OCI-LY1 (cell line): Measurements from ENCODE around the gene TUBA4A.
"Not testable (repeated sequence)": the region's sequence is repeated elsewhere in the genome, so short reads cannot be mapped to it uniquely, and the experiment has no call there.

ENCODE experiments used
- H2AFZ ChIP-seq: fragments of 200-600 bp; sonication (generic), shearing (Covaris generic); 2 replicates; pipeline ENCODE4 v1.6.0; 2014; ENCODE audit warnings: antibody characterized with exemption, mild to moderate bottlenecking, low read length
- H3F3A ChIP-seq: fragments of 200-600 bp; sonication (generic), shearing (Covaris generic); 2 replicates; pipeline ENCODE4 v1.6.0; 2014; ENCODE audit warnings: mild to moderate bottlenecking, antibody characterized with exemption, low read length, moderate library complexity; ENCODE audit not compliant: insufficient read depth
- H3K27ac ChIP-seq: fragments of 200-600 bp; sonication (generic); 2 replicates; pipeline ENCODE4 v1.5.1; 2014; ENCODE audit warnings: low read length, mixed run types, mild to moderate bottlenecking, low read depth; ENCODE audit not compliant: poor library complexity, severe bottlenecking
- H3K27me3 ChIP-seq: fragments of 200-600 bp; sonication (generic); 2 replicates; pipeline ENCODE4 v1.6.0; 2014; ENCODE audit warnings: antibody characterized with exemption, mild to moderate bottlenecking, low read length, moderate library complexity; ENCODE audit not compliant: insufficient read depth
- H3K36me3 ChIP-seq: fragments of 200-600 bp; sonication (generic); 2 replicates; pipeline ENCODE4 v1.6.1; 2014; ENCODE audit warnings: mild to moderate bottlenecking, antibody characterized with exemption, low read length, moderate library complexity, mixed read lengths; ENCODE audit not compliant: insufficient read depth
- H3K4me1 ChIP-seq: fragments of 200-600 bp; sonication (generic); 2 replicates; pipeline ENCODE4 v1.5.1; 2014; ENCODE audit warnings: mild to moderate bottlenecking, low read length, moderate library complexity; ENCODE audit not compliant: insufficient read depth, severe bottlenecking
- H3K4me2 ChIP-seq: fragments of 200-600 bp; sonication (generic), shearing (Covaris generic); 2 replicates; pipeline ENCODE4 v1.6.1; 2014; ENCODE audit warnings: low read length
- H3K4me3 ChIP-seq: fragments of 200-600 bp; sonication (generic); 2 replicates; pipeline ENCODE4 v1.5.1; 2014; ENCODE audit warnings: low read length, low read depth, mild to moderate bottlenecking, mixed read lengths; ENCODE audit not compliant: poor library complexity, severe bottlenecking
- H3K79me2 ChIP-seq: fragments of 200-600 bp; shearing (Covaris generic); 2 replicates; pipeline ENCODE4 v1.6.1; 2016; ENCODE audit warnings: mixed run types, low read length, mixed read lengths; ENCODE audit not compliant: insufficient read depth
- H3K9ac ChIP-seq: fragments of 200-600 bp; sonication (generic), shearing (Covaris generic); 2 replicates; pipeline ENCODE4 v1.6.1; 2014; ENCODE audit warnings: mild to moderate bottlenecking, low read length, mixed read lengths
- H3K9me2 ChIP-seq: fragments of 200-600 bp; sonication (generic), shearing (Covaris generic); 2 replicates; pipeline ENCODE4 v1.6.1; 2014; ENCODE audit warnings: low read depth, mild to moderate bottlenecking, low read length, mixed read lengths
- H3K9me3 ChIP-seq: fragments of 200-600 bp; shearing (Covaris generic); 2 replicates; pipeline ENCODE4 v1.6.1; 2014; ENCODE audit warnings: low read length, mixed read lengths
- H4K20me1 ChIP-seq: fragments of 200-600 bp; sonication (generic), shearing (Covaris generic); 2 replicates; pipeline ENCODE4 v1.6.0; 2016; ENCODE audit warnings: mild to moderate bottlenecking, low read length; ENCODE audit not compliant: insufficient read depth
- CTCF ChIP-seq: fragments of 200-600 bp; sonication (generic), shearing (Covaris generic); IDR thresholded peaks from 2 replicates; pipeline ENCODE4 v1.5.1; 2017; ENCODE audit warnings: mild to moderate bottlenecking, antibody characterized with exemption, low read length, moderate library complexity, mixed read lengths
- EZH2 ChIP-seq: fragments of 200-600 bp; sonication (generic), shearing (Covaris generic); IDR thresholded peaks from 2 replicates; pipeline ENCODE4 v1.8.0; 2017; ENCODE audit warnings: borderline replicate concordance, mixed run types, mild to moderate bottlenecking, antibody characterized with exemption, low read length, moderate library complexity, mixed read lengths

Gene TUBA4A

GRCh38 chr2:219289195-219289536 lies 35.4 kb upstream of the TUBA4A start:
- no peaks in the 10 kb centered on the region for H3K79me2 ChIP-seq
- H3K4me3 ChIP-seq: no peak overlapping the region
- H3K9ac ChIP-seq: no peak overlapping the region
- no peaks in the 10 kb centered on the region for H3K9me3 ChIP-seq
- peaks cover 23% of the 10 kb centered on the region for H3K36me3 ChIP-seq
- H2AFZ ChIP-seq: no peak overlapping the region
- TF ChIP-seq EZH2 (no peak), CTCF (no peak)
- no peaks in the 10 kb centered on the region for H3K27me3 ChIP-seq
- H3K4me2 ChIP-seq: no peak overlapping the region
- no peaks in the 10 kb centered on the region for H3K9me2 ChIP-seq
- H3F3A ChIP-seq: no peaks in the 10 kb centered on the region
- no peak overlapping the region for H3K27ac ChIP-seq
- no peaks in the 10 kb centered on the region for H4K20me1 ChIP-seq
- peaks cover 2% of the 10 kb centered on the region for H3K4me1 ChIP-seq

DNA sequence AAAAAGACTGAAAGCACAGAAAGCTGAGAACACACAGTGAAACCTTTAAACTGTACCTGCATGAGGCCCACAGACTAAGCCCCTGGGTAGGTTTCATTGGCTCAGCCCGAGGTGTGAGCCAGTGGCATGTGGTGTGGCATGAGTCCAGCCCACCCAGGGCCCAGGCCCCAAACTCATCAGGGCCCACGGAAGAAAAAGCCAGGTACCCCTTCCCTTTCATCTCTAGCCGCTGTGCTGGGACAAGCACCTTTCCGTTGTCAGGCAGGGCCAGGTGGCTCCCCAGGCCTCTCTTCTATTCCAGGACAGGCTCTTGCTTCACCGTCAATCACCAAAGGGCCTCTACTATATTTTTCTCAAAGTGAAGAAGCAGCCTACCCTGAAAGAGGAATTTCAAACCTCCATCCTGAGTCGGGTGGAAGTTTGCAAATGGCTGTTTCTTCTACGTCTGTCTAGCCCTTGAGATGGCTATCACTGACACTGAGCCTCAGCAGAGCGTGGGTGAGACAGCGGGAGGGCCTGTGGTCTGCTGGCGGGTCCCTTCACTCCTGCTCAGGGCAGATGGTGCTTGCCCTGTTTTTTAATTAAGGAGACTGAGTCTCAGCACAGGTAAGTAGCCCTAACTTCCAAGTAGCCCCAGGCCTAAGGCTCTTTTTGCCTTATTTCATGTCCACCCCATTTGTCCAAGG lies 34.0 kb upstream of the TUBA4A start:
- Histone ChIP-seq H3K79me2 (no peaks in the 10 kb centered on the region), H3K9ac (no peak overlapping the region), H4K20me1 (no peaks in the 10 kb centered on the region), H3K27me3 (no peaks in the 10 kb centered on the region), H3K9me2 (no peaks in the 10 kb centered on the region), H3K4me3 (no peak overlapping the region), H3K27ac (no peak overlapping the region), H2AFZ (no peak overlapping the region), H3F3A (no peaks in the 10 kb centered on the region), H3K4me2 (no peak overlapping the region), H3K36me3 (peaks cover 37% of the 10 kb centered on the region), H3K4me1 (no peaks in the 10 kb centered on the region), H3K9me3 (no peaks in the 10 kb centered on the region)
- TF ChIP-seq CTCF: no peak
- no peak for TF ChIP-seq EZH2

DNA sequence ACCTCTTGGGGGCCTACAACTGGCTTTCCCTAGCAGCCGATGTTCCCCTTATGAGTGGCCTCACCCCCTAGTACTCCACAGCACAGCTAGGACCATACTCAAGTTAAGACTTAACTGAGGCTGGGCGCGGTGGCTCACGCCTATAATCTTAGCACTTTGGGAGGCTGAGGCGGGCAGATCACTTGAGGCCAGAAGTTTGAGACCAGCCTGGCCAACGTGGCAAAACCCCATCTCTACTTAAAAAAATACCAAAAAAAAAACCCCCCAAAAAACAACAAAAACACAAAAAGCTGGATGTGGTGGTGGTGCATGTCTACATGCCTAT lies 33.4 kb upstream of the TUBA4A start:
- H3K27ac ChIP-seq, H3K9ac ChIP-seq, H3K79me2 ChIP-seq, H4K20me1 ChIP-seq, H3F3A ChIP-seq, H2AFZ ChIP-seq, H3K4me2 ChIP-seq, H3K9me2 ChIP-seq, H3K9me3 ChIP-seq, H3K27me3 ChIP-seq, H3K4me1 ChIP-seq, H3K4me3 ChIP-seq: not testable (repeated sequence)
- peaks cover 43% of the 10 kb centered on the region for H3K36me3 ChIP-seq

- Histone ChIP-seq H3K27me3 (no peaks in the 10 kb centered on the region), H3K4me1 (peaks cover 2% of the 10 kb centered on the region), H3K79me2 (no peaks in the 10 kb centered on the region), H3K9me2 (no peaks in the 10 kb centered on the region), H3K4me2 (no peak overlapping the region), H3K9me3 (no peaks in the 10 kb centered on the region), H3K36me3 (peaks cover 48% of the 10 kb centered on the region), H4K20me1 (no peaks in the 10 kb centered on the region), H2AFZ (no peak overlapping the region), H3K27ac (no peak overlapping the region), H3F3A (no peaks in the 10 kb centered on the region), H3K9ac (no peak overlapping the region), H3K4me3 (no peak overlapping the region)
- TF ChIP-seq EZH2 (no peak), CTCF (no peak)
Measured at GRCh38 chr2:219286436-219287115, 32.9 kb upstream of the TUBA4A start.
